NCI-H2029 (cell line): ENCODE data around the gene ANAPC2.

Source experiments
- DNase-seq: peaks from one replicate; lab custom pipeline; 2025; lab: John Stamatoyannopoulos, UW

Gene ANAPC2

GRCh38 chr9:137162505-137163364 is 25.6 kb downstream of the ANAPC2 start:
- DNase-seq: peak; percentile 41

- peak; percentile 6 for DNase-seq
Observed at GRCh38 chr9:137161558-137162486, 26.5 kb downstream of the ANAPC2 start.

GRCh38 chr9:137160716-137161557 is 27.4 kb downstream of the ANAPC2 start:
- DNase-seq: peak; percentile 62

- no peak for DNase-seq
Observed at GRCh38 chr9:137160054-137160425, 28.3 kb downstream of the ANAPC2 start.

GRCh38 chr9:137159105-137160053 is 29.0 kb downstream of the ANAPC2 start:
- DNase-seq: no peak

- peak; percentile 55 for DNase-seq
Observed at GRCh38 chr9:137158625-137159024, 29.7 kb downstream of the ANAPC2 start.

- no peak for DNase-seq
Observed at GRCh38 chr9:137157618-137158415, 30.5 kb downstream of the ANAPC2 start.

GRCh38 chr9:137156567-137157375 is 31.6 kb downstream of the ANAPC2 start:
- DNase-seq: peak; percentile 26

- DNase-seq: no peak
Observed at GRCh38 chr9:137152844-137153405, 35.4 kb downstream of the ANAPC2 start.

GRCh38 chr9:137150617-137151457 is 37.5 kb downstream of the ANAPC2 start:
- DNase-seq: peak; percentile 88

GRCh38 chr9:137149942-137150616 is 38.3 kb downstream of the ANAPC2 start:
- no peak for DNase-seq

- no peak for DNase-seq
Observed at GRCh38 chr9:137149363-137149762, 39.0 kb downstream of the ANAPC2 start.

GRCh38 chr9:137148661-137149060 is 39.7 kb downstream of the ANAPC2 start:
- DNase-seq: no peak

- no peak for DNase-seq
Observed at GRCh38 chr9:137148242-137148641, 40.1 kb downstream of the ANAPC2 start.

GRCh38 chr9:137147793-137148160 is 40.6 kb downstream of the ANAPC2 start:
- DNase-seq: no peak

- no peak for DNase-seq
Observed at GRCh38 chr9:137147091-137147792, 41.1 kb downstream of the ANAPC2 start.

- DNase-seq: no peak
Observed at GRCh38 chr9:137146527-137146918, 41.8 kb downstream of the ANAPC2 start.
